GM12801 (cell line): Measurements from ENCODE around the gene DOK6.

Source experiments
- CTCF ChIP-seq: IDR thresholded peaks from one replicate; pipeline ENCODE4 v1.5.1; 2011; ENCODE audit warnings: control low read depth; ENCODE audit not compliant: insufficient read length; ENCODE audit errors: extremely low read depth

DOK6 gene

DNA sequence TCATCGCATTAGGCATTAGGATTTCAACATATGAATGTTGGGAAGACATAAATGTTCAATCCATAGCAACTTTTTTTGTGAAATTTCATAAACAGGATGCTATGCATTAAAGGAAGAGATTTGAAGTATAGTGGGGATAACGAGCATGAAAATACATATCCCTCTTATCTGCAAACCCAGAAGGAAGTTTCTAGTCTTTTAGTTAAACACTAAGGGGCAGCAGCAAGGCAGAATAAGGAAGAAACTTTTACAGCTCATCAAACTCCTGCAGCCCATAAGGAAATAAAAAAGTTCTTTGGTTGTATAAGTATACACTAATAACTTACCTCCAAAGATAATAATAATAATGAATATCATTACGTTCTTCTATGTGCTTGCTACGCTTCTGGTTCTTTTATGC is 465.5 kb downstream of the DOK6 start:
- TF ChIP-seq CTCF: no peak

- TF ChIP-seq CTCF: no peak
These were observed 470.0 kb downstream of the DOK6 start for GRCh38 chr18:69870736-69871135.

DNA sequence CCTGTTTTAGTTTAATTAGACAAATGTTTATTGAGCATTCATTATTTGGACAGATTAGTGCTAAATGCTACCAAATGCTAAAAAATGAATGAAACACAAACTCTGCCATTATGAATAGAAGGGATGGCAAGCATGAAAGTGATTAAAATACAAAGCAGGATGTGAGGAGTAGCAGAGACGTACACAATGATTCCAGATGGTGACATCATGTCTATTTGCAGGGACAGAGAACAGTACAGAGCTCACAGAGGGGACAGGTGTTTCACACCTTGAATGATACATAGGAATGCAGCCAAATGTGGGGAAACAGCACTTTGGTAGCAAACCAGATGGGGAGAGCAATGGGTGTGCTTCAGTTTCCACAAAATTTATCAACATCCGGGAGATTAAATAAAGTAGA is 470.7 kb downstream of the DOK6 start:
- no peak for TF ChIP-seq CTCF

DNA sequence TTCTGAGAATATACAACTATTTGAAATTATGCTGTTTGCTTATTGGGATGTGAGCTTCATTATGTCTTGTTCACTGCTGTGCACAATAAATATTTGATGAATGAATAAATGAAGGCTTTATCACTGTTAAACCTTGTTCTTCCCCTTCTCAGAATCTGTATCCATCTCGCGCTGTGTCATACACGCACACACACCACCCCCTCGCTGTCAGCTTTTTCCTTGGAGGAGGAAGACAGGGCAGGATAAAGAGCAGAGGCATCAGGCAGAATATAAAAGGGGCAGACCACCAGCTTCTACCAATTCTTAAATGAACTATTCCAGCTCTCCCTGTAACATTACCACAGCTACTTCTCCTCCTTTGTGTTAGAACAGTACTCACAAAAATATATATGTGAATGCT is 472.0 kb downstream of the DOK6 start:
- TF ChIP-seq CTCF: no peak

DNA sequence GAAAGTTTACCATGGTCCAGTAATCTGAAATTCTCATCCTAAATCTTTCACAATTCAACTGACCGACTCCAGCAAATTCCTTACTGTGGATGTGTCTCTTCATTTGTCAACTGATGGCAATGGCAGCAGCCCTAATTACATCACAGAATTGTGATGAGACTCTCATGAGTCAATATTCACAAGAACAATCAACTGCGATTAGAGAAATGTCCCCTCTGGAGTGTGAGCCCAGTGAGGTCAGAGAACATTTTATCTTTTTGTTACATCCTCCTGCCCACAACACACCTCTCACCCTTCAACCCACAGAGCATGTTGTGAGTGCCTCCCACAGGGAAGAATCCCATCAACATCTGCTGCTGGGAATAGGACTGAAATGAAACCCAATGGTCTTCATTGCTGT is 473.4 kb downstream of the DOK6 start:
- no peak for TF ChIP-seq CTCF

GRCh38 chr18:69876490-69876889 is 475.8 kb downstream of the DOK6 start:
- TF ChIP-seq CTCF: no peak

DNA sequence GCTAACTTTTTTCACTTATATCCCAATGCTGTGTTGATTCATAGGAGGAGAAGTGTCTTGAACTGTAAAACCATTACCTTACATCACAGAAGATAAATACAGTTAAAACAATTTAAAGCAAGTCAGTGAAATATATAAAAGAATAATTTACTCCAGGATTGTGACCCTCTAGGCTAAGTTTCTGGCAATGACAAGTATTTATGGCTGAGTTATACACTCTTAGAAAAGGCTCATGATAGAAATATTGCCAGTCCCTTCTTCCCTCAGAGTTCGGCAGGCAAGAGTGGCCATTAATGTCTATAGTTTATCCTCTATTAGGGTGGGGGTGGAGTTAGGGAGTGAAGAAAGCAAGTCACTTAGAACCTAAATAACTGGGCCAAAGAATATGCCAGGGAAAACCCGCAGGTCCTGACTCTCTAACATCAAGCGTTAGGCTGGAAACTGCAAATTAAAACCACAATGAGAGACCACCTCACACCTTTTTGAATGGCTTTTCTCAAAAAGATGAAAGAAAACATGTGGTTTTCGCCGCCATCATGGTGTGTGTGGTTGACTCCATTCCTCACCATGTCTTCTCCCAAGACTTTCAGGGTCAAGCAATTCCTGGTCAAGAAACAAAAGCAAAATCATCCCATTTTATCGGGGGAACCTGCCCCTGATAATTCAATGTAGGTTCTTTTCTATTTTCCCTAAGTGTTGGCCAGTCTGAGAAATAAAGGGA is 477.7 kb downstream of the DOK6 start:
- no peak for TF ChIP-seq CTCF

GRCh38 chr18:69880083-69880482 is 479.4 kb downstream of the DOK6 start:
- no peak for TF ChIP-seq CTCF
